Left ventricle myocardium inferior (tissue), 1 donor: ENCODE results near the gene KIRREL3. TPM values are rescaled to one million over a fixed set of nuclear protein-coding genes. Genes with fewer than 3 reads are reported as not detected.

Experiments
- DNase-seq: peaks from one replicate; pipeline ENCODE4 v3.0.0-alpha.2; 2020
- H3K27ac ChIP-seq: fragments of 200-600 bp; replicated peaks from 2 replicates; pipeline ENCODE4 v1.8.0; 2021
- H3K27me3 ChIP-seq: fragments of 200-600 bp; 2 replicates; pipeline ENCODE4 v1.8.0; 2021; ENCODE audit warnings: low read depth
- H3K36me3 ChIP-seq: fragments of 200-600 bp; 2 replicates; pipeline ENCODE4 v1.8.0; 2021
- H3K4me1 ChIP-seq: fragments of 200-600 bp; 2 replicates; pipeline ENCODE4 v1.8.0; 2021
- H3K4me3 ChIP-seq: fragments of 200-600 bp; 2 replicates; pipeline ENCODE4 v1.8.0; 2021; ENCODE audit warnings: mild to moderate bottlenecking, moderate library complexity
- H3K9me3 ChIP-seq: fragments of 200-600 bp; replicated peaks from 2 replicates; pipeline ENCODE4 v1.8.0; 2021
- intact Hi-C: fragments of 100-400 bp; cut with micrococcal nuclease; formaldehyde crosslinking; loops from one replicate; pipeline ENCODE4 v1.11.0; 2022
- total RNA-seq: library from RNA; stranded (reverse); fragmentation: NEBNext Ultra II Directional; extraction: Animal tissue kit (Norgen Biotek cat#: 25700); gene quantifications from one replicate; pipeline ENCODE4 v1.2.1, GENCODE V29; 2021
- TF ChIP-seq, protein P1 (sequence below): fragments of 200-600 bp; IDR thresholded peaks from 2 replicates; pipeline ENCODE4 v1.8.0; 2021; ENCODE audit warnings: antibody characterized with exemption, mild to moderate bottlenecking, borderline replicate concordance
- donor health status: DM: no; HTN: yes; CAD: no; lungs with severe emphysema.

The KIRREL3 gene
- total RNA-seq, 1 donor from 2014 or later, result 0.74 TPM

DNA sequence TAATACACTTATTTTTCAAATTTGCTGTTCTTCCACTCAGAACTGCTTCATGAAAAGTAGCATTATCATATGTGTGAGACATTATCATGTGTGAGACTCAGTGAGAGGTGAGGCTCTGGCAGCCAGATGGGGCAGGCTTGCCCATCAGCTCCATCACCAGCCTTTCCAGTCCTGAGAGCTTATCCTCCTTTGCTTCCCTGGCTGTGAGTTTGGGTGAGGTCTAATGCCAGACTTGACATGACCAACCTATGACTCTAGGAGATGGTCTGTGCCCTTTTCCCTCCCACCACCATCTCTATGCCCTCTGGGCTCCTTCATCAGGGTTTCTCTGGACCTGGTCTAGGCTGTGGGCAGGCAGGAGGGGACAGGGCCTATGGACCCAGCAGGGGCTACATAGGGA, 145.0 kb downstream of the KIRREL3 start:
- no peaks in the 10 kb centered on the region for H3K36me3 ChIP-seq
- H3K9me3 ChIP-seq, result no peaks in the 10 kb centered on the region
- H3K4me3 ChIP-seq, result no peak overlapping the region
- no peak overlapping the region for H3K27ac ChIP-seq
- TF ChIP-seq, protein P1, sequence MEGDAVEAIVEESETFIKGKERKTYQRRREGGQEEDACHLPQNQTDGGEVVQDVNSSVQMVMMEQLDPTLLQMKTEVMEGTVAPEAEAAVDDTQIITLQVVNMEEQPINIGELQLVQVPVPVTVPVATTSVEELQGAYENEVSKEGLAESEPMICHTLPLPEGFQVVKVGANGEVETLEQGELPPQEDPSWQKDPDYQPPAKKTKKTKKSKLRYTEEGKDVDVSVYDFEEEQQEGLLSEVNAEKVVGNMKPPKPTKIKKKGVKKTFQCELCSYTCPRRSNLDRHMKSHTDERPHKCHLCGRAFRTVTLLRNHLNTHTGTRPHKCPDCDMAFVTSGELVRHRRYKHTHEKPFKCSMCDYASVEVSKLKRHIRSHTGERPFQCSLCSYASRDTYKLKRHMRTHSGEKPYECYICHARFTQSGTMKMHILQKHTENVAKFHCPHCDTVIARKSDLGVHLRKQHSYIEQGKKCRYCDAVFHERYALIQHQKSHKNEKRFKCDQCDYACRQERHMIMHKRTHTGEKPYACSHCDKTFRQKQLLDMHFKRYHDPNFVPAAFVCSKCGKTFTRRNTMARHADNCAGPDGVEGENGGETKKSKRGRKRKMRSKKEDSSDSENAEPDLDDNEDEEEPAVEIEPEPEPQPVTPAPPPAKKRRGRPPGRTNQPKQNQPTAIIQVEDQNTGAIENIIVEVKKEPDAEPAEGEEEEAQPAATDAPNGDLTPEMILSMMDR, result no peak
- H3K27me3 ChIP-seq, result peaks cover 28% of the 10 kb centered on the region
- DNase-seq, result no peak
- H3K4me1 ChIP-seq, result no peaks in the 10 kb centered on the region
- intact Hi-C loops, result no loop called here

GRCh38 chr11:126853732-126854131, 146.8 kb downstream of the KIRREL3 start:
- no peak overlapping the region for H3K4me3 ChIP-seq
- no peak overlapping the region for H3K27ac ChIP-seq
- H3K9me3 ChIP-seq, result no peaks in the 10 kb centered on the region
- no peaks in the 10 kb centered on the region for H3K4me1 ChIP-seq
- H3K36me3 ChIP-seq, result no peaks in the 10 kb centered on the region
- TF ChIP-seq, protein P1, result no peak
- intact Hi-C loops, result no loop called here
- H3K27me3 ChIP-seq, result peaks cover 11% of the 10 kb centered on the region
- no peak for DNase-seq

GRCh38 chr11:126844789-126845188, 155.8 kb downstream of the KIRREL3 start:
- no peak for DNase-seq
- Histone ChIP-seq H3K36me3 (no peaks in the 10 kb centered on the region), H3K9me3 (no peaks in the 10 kb centered on the region), H3K4me3 (no peak overlapping the region), H3K27me3 (peaks cover 24% of the 10 kb centered on the region), H3K27ac (no peak overlapping the region), H3K4me1 (no peaks in the 10 kb centered on the region)
- TF ChIP-seq, protein P1, result no peak
- intact Hi-C loops, result no loop called here

DNA sequence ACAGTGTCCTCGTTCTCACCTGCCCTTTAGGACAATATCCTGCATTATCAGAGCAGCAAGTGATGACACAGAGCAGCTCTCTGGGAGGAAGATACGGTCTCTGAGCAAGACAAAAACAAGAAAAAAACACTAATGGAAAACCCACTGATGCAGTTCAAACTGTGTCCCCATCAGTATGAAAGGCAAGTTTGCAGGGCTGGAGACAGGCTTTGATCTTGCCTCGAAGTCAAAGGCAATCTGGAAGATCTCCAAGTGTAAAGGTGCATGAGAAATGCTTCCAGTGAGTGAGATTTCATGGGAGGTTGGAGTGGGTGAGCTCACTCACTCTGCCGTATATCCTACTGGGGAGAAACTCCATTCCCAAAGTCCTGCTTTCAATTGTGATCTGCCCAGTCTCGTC, 157.5 kb downstream of the KIRREL3 start:
- Histone ChIP-seq H3K27me3 (peaks cover 35% of the 10 kb centered on the region), H3K4me3 (no peak overlapping the region), H3K9me3 (no peaks in the 10 kb centered on the region), H3K27ac (no peak overlapping the region), H3K36me3 (no peaks in the 10 kb centered on the region), H3K4me1 (no peaks in the 10 kb centered on the region)
- intact Hi-C loops, result no loop called here
- no peak for DNase-seq
- TF ChIP-seq, protein P1, result no peak

DNA sequence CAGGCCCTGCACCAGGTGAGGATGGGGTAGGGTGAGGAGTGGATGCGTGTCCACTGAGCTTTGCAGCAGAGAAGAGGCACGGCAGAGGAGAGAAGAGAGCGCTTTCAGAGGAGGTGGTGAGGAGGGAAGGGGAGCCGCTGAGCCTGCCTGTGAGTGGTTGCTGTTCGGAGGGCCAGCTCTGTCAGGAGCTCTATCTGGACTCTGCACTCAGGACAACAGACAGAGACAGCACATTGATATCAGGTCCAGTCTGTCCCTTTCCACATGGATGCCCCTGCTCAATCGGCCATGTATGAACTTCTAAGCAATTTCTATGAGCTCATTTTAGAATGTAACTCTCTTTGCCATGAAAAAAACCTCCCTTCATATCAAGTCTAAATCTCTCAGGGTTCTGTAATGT, 158.6 kb downstream of the KIRREL3 start:
- Histone ChIP-seq H3K4me1 (no peaks in the 10 kb centered on the region), H3K9me3 (no peaks in the 10 kb centered on the region), H3K4me3 (no peak overlapping the region), H3K36me3 (no peaks in the 10 kb centered on the region), H3K27me3 (peaks cover 43% of the 10 kb centered on the region), H3K27ac (no peak overlapping the region)
- TF ChIP-seq, protein P1, result no peak
- intact Hi-C loops, result no loop called here
- no peak for DNase-seq

- H3K9me3 ChIP-seq, result no peaks in the 10 kb centered on the region
- H3K27ac ChIP-seq, result no peak overlapping the region
- intact Hi-C loops, result no loop called here
- DNase-seq, result no peak
- TF ChIP-seq, protein P1, result no peak
- no peaks in the 10 kb centered on the region for H3K36me3 ChIP-seq
- no peak overlapping the region for H3K4me3 ChIP-seq
- no peaks in the 10 kb centered on the region for H3K4me1 ChIP-seq
- H3K27me3 ChIP-seq, result peaks cover 52% of the 10 kb centered on the region
These were observed 159.6 kb downstream of the KIRREL3 start for GRCh38 chr11:126840975-126841374.
